ENCODE results near the gene CEP128. TPM values are rescaled to one million over a fixed set of nuclear protein-coding genes. Genes with fewer than 3 reads are reported as not detected.

The CEP128 gene
- total RNA-seq, 1 donor from 2014 or later = 3.3 TPM

DNA sequence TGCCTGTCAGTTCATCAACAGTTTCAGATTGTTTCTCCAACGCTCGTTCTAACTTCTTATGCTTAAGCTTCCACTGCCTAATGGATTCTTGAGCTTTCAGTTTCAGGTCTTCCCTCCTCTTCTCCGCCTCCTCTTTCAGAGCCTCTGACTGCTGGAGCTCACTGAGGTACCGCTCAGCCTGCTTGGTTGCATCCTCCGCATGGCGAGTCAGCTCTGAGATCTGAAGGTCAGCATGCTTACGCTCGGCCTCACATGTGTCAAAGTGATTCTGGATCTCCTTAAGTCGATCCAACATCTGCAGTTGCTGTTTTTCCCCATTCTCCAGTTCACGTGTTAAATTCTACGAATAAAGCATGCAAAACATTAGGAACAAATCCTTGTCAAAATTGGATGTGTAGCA lies 148.8 kb downstream of the CEP128 start:
- Histone ChIP-seq H3K27ac (no peak overlapping the region), H3K36me3 (no peaks in the 10 kb centered on the region), H3K9me3 (no peaks in the 10 kb centered on the region), H3K27me3 (no peaks in the 10 kb centered on the region), H3K4me3 (no peak overlapping the region), H3K4me1 (no peaks in the 10 kb centered on the region)
- no peak for TF ChIP-seq CTCF (IDR thresholded peaks at IDR 0.05)
- no peak for DNase-seq (ENCODE audit: low spot score in 2 of 2)
- intact Hi-C loops (cut with DNase I) = no loop called here

DNA sequence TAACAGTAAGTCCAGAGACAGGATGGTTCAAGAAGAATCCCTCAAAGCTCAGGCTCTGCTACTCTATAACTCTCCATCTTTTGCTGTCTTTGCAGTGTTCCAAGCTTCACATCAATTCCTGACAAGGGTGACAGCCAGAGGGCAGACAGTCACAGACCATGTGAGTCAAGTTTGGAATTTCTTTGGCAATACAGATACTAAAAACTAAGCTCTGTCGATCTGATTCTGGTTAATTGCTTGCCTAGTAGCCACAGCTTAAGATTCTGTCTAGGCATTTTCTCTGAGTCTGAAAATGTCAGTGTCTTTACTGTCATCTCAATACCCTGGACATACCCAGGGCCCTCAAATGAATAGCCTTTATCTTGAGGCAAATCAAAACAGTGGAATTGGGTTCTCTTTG lies 153.7 kb downstream of the CEP128 start:
- no peak overlapping the region for H3K27ac ChIP-seq
- H3K9me3 ChIP-seq = no peaks in the 10 kb centered on the region
- no peaks in the 10 kb centered on the region for H3K36me3 ChIP-seq
- TF ChIP-seq CTCF (IDR thresholded peaks at IDR 0.05) = no peak
- no peaks in the 10 kb centered on the region for H3K27me3 ChIP-seq
- no peaks in the 10 kb centered on the region for H3K4me1 ChIP-seq
- no peak for DNase-seq (ENCODE audit: low spot score in 2 of 2)
- intact Hi-C loops (cut with DNase I) = no loop called here
- H3K4me3 ChIP-seq = no peak overlapping the region

DNA sequence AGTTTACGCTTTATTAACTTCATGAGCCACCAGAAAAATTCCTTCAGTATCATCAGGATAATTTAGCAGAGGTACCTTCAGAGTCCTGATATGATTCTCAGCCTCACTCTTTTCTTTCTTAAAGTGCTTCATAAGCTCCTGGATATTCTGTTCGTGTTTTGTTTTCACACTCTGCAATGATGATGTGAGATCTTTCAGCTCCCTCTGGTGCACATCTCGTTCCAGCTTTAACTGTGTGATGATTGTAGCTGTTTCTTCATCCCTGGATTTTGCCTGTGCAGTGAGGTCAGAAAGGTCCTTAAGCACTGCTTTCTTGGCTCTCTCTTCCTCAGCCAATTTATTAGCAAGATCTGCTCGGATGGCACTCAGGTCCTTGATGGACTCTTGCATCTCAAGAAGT lies 156.7 kb downstream of the CEP128 start:
- Histone ChIP-seq H3K27ac (no peak overlapping the region), H3K4me1 (no peaks in the 10 kb centered on the region), H3K9me3 (no peaks in the 10 kb centered on the region), H3K4me3 (no peak overlapping the region), H3K36me3 (no peaks in the 10 kb centered on the region), H3K27me3 (no peaks in the 10 kb centered on the region)
- no peak for DNase-seq (ENCODE audit: low spot score in 2 of 2)
- TF ChIP-seq CTCF (IDR thresholded peaks at IDR 0.05) = no peak
- intact Hi-C loops (cut with DNase I) = no loop called here

GRCh38 chr14:80781972-80782367 lies 159.6 kb downstream of the CEP128 start:
- Histone ChIP-seq H3K4me1 (no peaks in the 10 kb centered on the region), H3K27ac (no peak overlapping the region), H3K4me3 (no peak overlapping the region), H3K9me3 (no peaks in the 10 kb centered on the region), H3K27me3 (no peaks in the 10 kb centered on the region), H3K36me3 (no peaks in the 10 kb centered on the region)
- intact Hi-C loops (cut with DNase I) = no loop called here
- TF ChIP-seq CTCF (IDR thresholded peaks at IDR 0.05) = no peak
- DNase-seq (ENCODE audit: low spot score in 2 of 2) = no peak

GRCh38 chr14:80780500-80780899 lies 161.0 kb downstream of the CEP128 start:
- no peaks in the 10 kb centered on the region for H3K27me3 ChIP-seq
- no peak overlapping the region for H3K4me3 ChIP-seq
- TF ChIP-seq CTCF (IDR thresholded peaks at IDR 0.05) = no peak
- H3K4me1 ChIP-seq = no peaks in the 10 kb centered on the region
- DNase-seq (ENCODE audit: low spot score in 2 of 2) = no peak
- no peaks in the 10 kb centered on the region for H3K36me3 ChIP-seq
- no peaks in the 10 kb centered on the region for H3K9me3 ChIP-seq
- no peak overlapping the region for H3K27ac ChIP-seq
- intact Hi-C loops (cut with DNase I) = no loop called here

DNA sequence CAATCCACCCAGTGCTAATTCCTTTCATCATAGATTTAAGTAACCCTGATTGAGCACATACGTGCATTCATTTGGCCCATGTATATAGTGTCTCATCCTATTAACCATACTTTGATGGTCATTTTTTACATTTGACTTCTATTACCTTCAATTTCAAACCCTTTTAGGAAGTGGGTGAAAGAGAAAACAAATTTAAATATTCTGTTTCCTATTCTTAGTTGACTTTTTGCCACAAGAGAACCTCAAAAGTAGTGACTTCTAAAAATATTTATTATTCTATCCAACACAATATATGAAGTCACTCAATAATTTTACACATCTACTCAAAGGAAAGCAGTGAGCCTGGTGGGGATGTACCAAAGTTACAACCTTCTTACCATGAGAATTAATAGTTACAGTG lies 164.9 kb downstream of the CEP128 start:
- Histone ChIP-seq H3K27me3 (no peaks in the 10 kb centered on the region), H3K36me3 (no peaks in the 10 kb centered on the region), H3K4me1 (no peaks in the 10 kb centered on the region), H3K4me3 (no peak overlapping the region), H3K9me3 (no peaks in the 10 kb centered on the region), H3K27ac (no peak overlapping the region)
- no peak for DNase-seq (ENCODE audit: low spot score in 2 of 2)
- intact Hi-C loops (cut with DNase I) = no loop called here
- TF ChIP-seq CTCF (IDR thresholded peaks at IDR 0.05) = no peak

Measured in ascending aorta (tissue), 2 donors.